B cell (primary cell): ENCODE measurements around the gene EFNA5. TPM values are rescaled to one million over a fixed set of nuclear protein-coding genes. Genes with fewer than 3 reads are reported as not detected.

Experiments used
- ATAC-seq: fragments of 200-7000 bp; cut with Tn5 transposase; one replicate; pipeline ENCODE4 v1.10.0; 2021; ENCODE audit warnings: low read depth, mild to moderate bottlenecking, moderate number of reproducible peaks, moderate library complexity
- CTCF ChIA-PET: fragments of 350-600 bp; sonication (Branson Sonifier 250); formaldehyde crosslinking; loops from one replicate; lab custom pipeline; 2021; ENCODE audit warnings: antibody characterized with exemption, inconsistent platforms; lab: Charles Lee
- POLR2A ChIA-PET: fragments of 350-600 bp; sonication (Branson Sonifier 250); formaldehyde crosslinking; loops from one replicate; lab custom pipeline; 2021; ENCODE audit warnings: antibody characterized with exemption; lab: Charles Lee
- DNase-seq: peaks from one replicate; pipeline ENCODE4 v3.0.0; 2013
- H2AFZ ChIP-seq: 2 replicates; pipeline ENCODE4 v1.6.1; 2012; ENCODE audit warnings: mild to moderate bottlenecking, low read depth, low read length; ENCODE audit not compliant: insufficient read depth, poor library complexity, severe bottlenecking
- H3K27ac ChIP-seq, 2 donors: 1 replicate in 1 of 2; 2 replicates in 1 of 2; pipeline ENCODE4 v1.5.1; 2012 to 2013; ENCODE audit warnings: low read length in 2 of 2, mild to moderate bottlenecking in 2 of 2, moderate library complexity in 1 of 2
- H3K27me3 ChIP-seq, 4 experiments: fragments of 200-600 bp in 1 of 4; sonication (generic) in 1 of 4; replicated peaks in 1 of 4; 1 replicate in 2 of 4; 2 replicates in 2 of 4; pipeline versions ENCODE4 v1.6.1 to v1.7.0; 2013 to 2016; ENCODE audit warnings: low read length in 3 of 4, mild to moderate bottlenecking in 2 of 4, mixed read lengths in 1 of 4, moderate library complexity in 1 of 4; ENCODE audit not compliant: insufficient read depth in 4 of 4, control insufficient read depth in 3 of 4; ENCODE audit errors: control extremely low read depth in 1 of 4
- H3K36me3 ChIP-seq, 2 experiments: replicated peaks in 1 of 2; 1 replicate in 1 of 2; 2 replicates in 1 of 2; pipeline versions ENCODE4 v1.6.1 to v1.7.1; 2013; ENCODE audit warnings: low read length in 1 of 2; ENCODE audit not compliant: insufficient read depth in 2 of 2, control insufficient read depth in 1 of 2; ENCODE audit errors: control extremely low read depth in 1 of 2, extremely low read depth in 1 of 2
- H3K4me1 ChIP-seq, 2 donors: fragments of 200-600 bp in 1 of 2; sonication (generic) in 1 of 2; 1 replicate in 1 of 2; 2 replicates in 1 of 2; pipeline versions ENCODE4 v1.5.1 to v1.6.1; 2013 to 2017; ENCODE audit warnings: low read length in 2 of 2; ENCODE audit not compliant: control insufficient read depth in 2 of 2, insufficient read depth in 2 of 2
- H3K4me2 ChIP-seq: replicated peaks from 2 replicates; pipeline ENCODE3; 2012; ENCODE audit warnings: mild to moderate bottlenecking, low read depth, low read length; ENCODE audit not compliant: poor library complexity, severe bottlenecking
- H3K4me3 ChIP-seq, 5 experiments: fragments of 200-600 bp in 1 of 5; sonication (generic) in 1 of 5; 1 replicate in 3 of 5; 2 replicates in 2 of 5; pipeline versions ENCODE4 v1.5.1 to v1.7.0; 2011 to 2016; ENCODE audit warnings: low read length in 4 of 5, mild to moderate bottlenecking in 4 of 5, low read depth in 2 of 5, control low read depth in 1 of 5, moderate library complexity in 1 of 5; ENCODE audit not compliant: insufficient read depth in 1 of 5; ENCODE audit errors: control extremely low read depth in 1 of 5, extremely low read depth in 1 of 5
- H3K79me2 ChIP-seq: fragments of 200-600 bp; sonication (generic); one replicate; pipeline ENCODE4 v1.6.0; 2016; ENCODE audit warnings: low read length; ENCODE audit not compliant: control insufficient read depth, insufficient read depth
- H3K9ac ChIP-seq: fragments of 200-600 bp; sonication (generic); 2 replicates; pipeline ENCODE4 v1.6.1; 2017; ENCODE audit warnings: mild to moderate bottlenecking, low read length, moderate library complexity
- H3K9me3 ChIP-seq, 3 donors: one replicate each; pipeline versions ENCODE4 v1.6.1 to v1.7.1; 2013; ENCODE audit warnings: low read length in 2 of 3; ENCODE audit not compliant: control insufficient read depth in 2 of 3, insufficient read depth in 1 of 3; ENCODE audit errors: control extremely low read depth in 1 of 3
- H4K20me1 ChIP-seq: 2 replicates; pipeline ENCODE4 v1.6.0; 2012; ENCODE audit warnings: mild to moderate bottlenecking, low read length; ENCODE audit not compliant: insufficient read depth, control insufficient read depth, poor library complexity, severe bottlenecking
- H3K27ac Mint-ChIP-seq: one replicate; pipeline ENCODE4 v1.8.0; 2021; ENCODE audit warnings: mixed read lengths
- H3K27me3 Mint-ChIP-seq: one replicate; pipeline ENCODE4 v1.8.0; 2021; ENCODE audit warnings: mixed read lengths
- H3K4me1 Mint-ChIP-seq: one replicate; pipeline ENCODE4 v1.8.0; 2021; ENCODE audit warnings: mixed read lengths
- H3K4me3 Mint-ChIP-seq: one replicate; pipeline ENCODE4 v1.8.0; 2021; ENCODE audit warnings: mixed read lengths
- H3K9me3 Mint-ChIP-seq: one replicate; pipeline ENCODE4 v1.8.0; 2022; ENCODE audit warnings: mixed read lengths; ENCODE audit not compliant: insufficient read depth
- CTCF ChIP-seq: fragments of 200-600 bp; IDR thresholded peaks from one replicate; pipeline ENCODE4 v1.8.0; 2022; ENCODE audit warnings: antibody characterized with exemption, mild to moderate bottlenecking
- EZH2 ChIP-seq: IDR thresholded peaks from 2 replicates; pipeline ENCODE4 v1.6.1; 2012; ENCODE audit warnings: borderline replicate concordance, low read depth, mild to moderate bottlenecking, moderate library complexity, low read length; ENCODE audit not compliant: insufficient read depth, poor library complexity, severe bottlenecking
- WGBS: methylation state at CpG from one replicate; pipeline ENCODE4 v1.1.5; 2013; ENCODE audit warnings: missing lambda C conversion rate; ENCODE audit not compliant: insufficient coverage; 5-methylcytosine and 5-hydroxymethylcytosine counted together
- intact Hi-C: fragments of 100-400 bp; cut with micrococcal nuclease; formaldehyde crosslinking; loops from one replicate; pipeline ENCODE4 v1.10.0; 2022
- polyA plus RNA-seq: library from polyadenylated mRNA; depleted of rRNA; stranded (reverse); fragments of >200 nt; gene quantifications from 2 replicates; pipeline ENCODE4 v1.2.3, GENCODE V29; 2012
- total RNA-seq, 2 donors: library from RNA; stranded (reverse); fragments of 120-200 nt in 1 of 2; gene quantifications; 1 replicate in 1 of 2; 2 replicates in 1 of 2; pipeline versions ENCODE4 v1.2.3 to v1.2.4, GENCODE V29; 2013 to 2022

Gene EFNA5
- total and polyA plus RNA-seq, 2 donors (not counting 1 experiment from before 2014, with no cell fraction given): not detected

GRCh38 chr5:107639990-107640389 is 30.7 kb downstream of the EFNA5 start:
- H3K4me1 ChIP-seq: no peaks in the 10 kb centered on the region
- H3K4me2 ChIP-seq: no peak overlapping the region
- DNase-seq: no peak
- ChIA-PET CTCF (no interaction called here), POLR2A (no interaction called here)
- H4K20me1 ChIP-seq: no peaks in the 10 kb centered on the region
- TF ChIP-seq CTCF (no peak), EZH2 (no peak)
- no peaks in the 10 kb centered on the region for H3K4me1 Mint-ChIP-seq
- no peaks in the 10 kb centered on the region for H3K27me3 ChIP-seq
- H3K9me3 ChIP-seq: no peaks in the 10 kb centered on the region
- no peak overlapping the region for H3K27ac ChIP-seq
- no peak overlapping the region for H2AFZ ChIP-seq
- no peak for ATAC-seq
- H3K9me3 Mint-ChIP-seq: no peaks in the 10 kb centered on the region
- no peaks in the 10 kb centered on the region for H3K36me3 ChIP-seq
- no peak overlapping the region for H3K27ac Mint-ChIP-seq
- no CpG with 5 or more reads among the region's 3 CpGs for WGBS
- H3K27me3 Mint-ChIP-seq: peaks cover 3% of the 10 kb centered on the region
- H3K9ac ChIP-seq: no peak overlapping the region
- no peak overlapping the region for H3K4me3 ChIP-seq
- H3K79me2 ChIP-seq: no peaks in the 10 kb centered on the region
- intact Hi-C loops: no loop called here
- H3K4me3 Mint-ChIP-seq: no peak overlapping the region

GRCh38 chr5:107636555-107636954 is 34.2 kb downstream of the EFNA5 start:
- Mint-ChIP-seq H3K4me3 (no peak overlapping the region), H3K4me1 (no peaks in the 10 kb centered on the region), H3K9me3 (no peaks in the 10 kb centered on the region), H3K27me3 (no peaks in the 10 kb centered on the region), H3K27ac (no peak overlapping the region)
- TF ChIP-seq EZH2 (no peak), CTCF (no peak)
- DNase-seq (no peak), ATAC-seq (no peak)
- Histone ChIP-seq H4K20me1 (no peaks in the 10 kb centered on the region), H3K4me3 (no peak overlapping the region), H2AFZ (no peak overlapping the region), H3K36me3 (no peaks in the 10 kb centered on the region), H3K9me3 (no peaks in the 10 kb centered on the region), H3K4me1 (no peaks in the 10 kb centered on the region), H3K79me2 (no peaks in the 10 kb centered on the region), H3K4me2 (no peak overlapping the region), H3K27ac (no peak overlapping the region), H3K27me3 (no peaks in the 10 kb centered on the region), H3K9ac (no peak overlapping the region)
- CTCF ChIA-PET: interaction anchor here (0.6 kb wide), 1 partner anchor 1301 kb away, joined by 3 read pairs; no protein-coding TSS in a partner anchor
- intact Hi-C loops: no loop called here
- POLR2A ChIA-PET: no interaction called here
- no CpG with 5 or more reads among the region's 3 CpGs for WGBS
